Trophoblast cell (in vitro differentiated cells and primary cell): ENCODE results near the gene ERC1.

Experiments
- DNase-seq, 2 donors: peaks; one replicate each; pipeline ENCODE4 v3.0.0-alpha.2; 2016
- H2AFZ ChIP-seq: 2 replicates; pipeline ENCODE4 v1.6.1; 2013; ENCODE audit warnings: low read length, moderate library complexity, mild to moderate bottlenecking; ENCODE audit not compliant: insufficient read depth, poor library complexity
- H2AK5ac ChIP-seq: 2 replicates; pipeline ENCODE4 v1.6.1; 2013; ENCODE audit warnings: mild to moderate bottlenecking, low read length
- H2BK120ac ChIP-seq: 2 replicates; pipeline ENCODE4 v1.6.1; 2013; ENCODE audit warnings: low read length, mild to moderate bottlenecking, moderate library complexity; ENCODE audit not compliant: insufficient read depth, poor library complexity
- H2BK12ac ChIP-seq: 2 replicates; pipeline ENCODE4 v1.6.1; 2013; ENCODE audit warnings: mild to moderate bottlenecking, low read length, moderate library complexity
- H2BK5ac ChIP-seq: 2 replicates; pipeline ENCODE4 v1.6.1; 2013; ENCODE audit warnings: low read length, low read depth, moderate library complexity, mild to moderate bottlenecking; ENCODE audit not compliant: poor library complexity
- H3K14ac ChIP-seq: 2 replicates; pipeline ENCODE4 v1.6.1; 2013; ENCODE audit warnings: mild to moderate bottlenecking, low read length
- H3K18ac ChIP-seq: 2 replicates; pipeline ENCODE4 v1.6.1; 2013; ENCODE audit warnings: mild to moderate bottlenecking, low read length
- H3K23ac ChIP-seq: 2 replicates; pipeline ENCODE4 v1.6.1; 2013; ENCODE audit warnings: low read length
- H3K27ac ChIP-seq: 2 replicates; pipeline ENCODE4 v1.5.1; 2013; ENCODE audit warnings: low read depth, mild to moderate bottlenecking, inconsistent platforms, low read length, moderate library complexity
- H3K27me3 ChIP-seq: 2 replicates; pipeline ENCODE4 v1.6.1; 2013; ENCODE audit warnings: inconsistent platforms, mild to moderate bottlenecking, low read length, moderate library complexity; ENCODE audit not compliant: insufficient read depth
- H3K36me3 ChIP-seq, 2 experiments: 1 replicate in 1 of 2; 2 replicates in 1 of 2; pipeline ENCODE4 v1.6.1; 2013; ENCODE audit warnings: low read length in 2 of 2, mild to moderate bottlenecking in 2 of 2, moderate library complexity in 1 of 2; ENCODE audit not compliant: insufficient read depth in 2 of 2, control insufficient read depth in 1 of 2
- H3K4ac ChIP-seq: 2 replicates; pipeline ENCODE4 v1.6.1; 2013; ENCODE audit warnings: low read depth, mild to moderate bottlenecking, low read length, moderate library complexity
- H3K4me1 ChIP-seq, 2 experiments: 1 replicate in 1 of 2; 2 replicates in 1 of 2; pipeline ENCODE4 v1.6.1; 2013; ENCODE audit warnings: low read length in 2 of 2, mild to moderate bottlenecking in 2 of 2, moderate library complexity in 1 of 2; ENCODE audit not compliant: insufficient read depth in 2 of 2, control insufficient read depth in 1 of 2
- H3K4me2 ChIP-seq: 2 replicates; pipeline ENCODE4 v1.6.1; 2013; ENCODE audit warnings: inconsistent platforms, mild to moderate bottlenecking, low read length, moderate library complexity
- H3K4me3 ChIP-seq: 2 replicates; pipeline ENCODE4 v1.5.1; 2013; ENCODE audit warnings: mild to moderate bottlenecking, low read depth, low read length, inconsistent platforms
- H3K79me1 ChIP-seq: one replicate; pipeline ENCODE4 v1.6.1; 2013; ENCODE audit warnings: low read length
- H3K79me2 ChIP-seq: 2 replicates; pipeline ENCODE4 v1.6.1; 2013; ENCODE audit warnings: low read length, mild to moderate bottlenecking; ENCODE audit not compliant: control insufficient read depth, insufficient read depth, poor library complexity
- H3K9ac ChIP-seq: 2 replicates; pipeline ENCODE4 v1.6.1; 2013; ENCODE audit warnings: mild to moderate bottlenecking, low read length
- H3K9me3 ChIP-seq: 2 replicates; pipeline ENCODE4 v1.6.1; 2013; ENCODE audit warnings: low read depth, mild to moderate bottlenecking, control low read depth, inconsistent platforms, low read length; ENCODE audit not compliant: insufficient read depth
- H4K12ac ChIP-seq: 2 replicates; pipeline ENCODE4 v1.6.1; 2013; ENCODE audit warnings: low read depth, mild to moderate bottlenecking, low read length, moderate library complexity
- H4K8ac ChIP-seq: 2 replicates; pipeline ENCODE4 v1.6.1; 2013; ENCODE audit warnings: low read depth, mild to moderate bottlenecking, low read length, moderate library complexity
- H4K91ac ChIP-seq: one replicate; pipeline ENCODE4 v1.6.1; 2013; ENCODE audit warnings: low read depth, mild to moderate bottlenecking, low read length, moderate library complexity
- WGBS: extraction: QIAGEN DNeasy Blood & Tissue Kit; methylation state at CpG from one replicate; pipeline ENCODE4 v1.1.7; 2013; ENCODE audit warnings: missing lambda C conversion rate; ENCODE audit not compliant: insufficient read length, insufficient coverage; ENCODE audit errors: extremely low coverage; 5-methylcytosine and 5-hydroxymethylcytosine counted together

Gene ERC1

DNA sequence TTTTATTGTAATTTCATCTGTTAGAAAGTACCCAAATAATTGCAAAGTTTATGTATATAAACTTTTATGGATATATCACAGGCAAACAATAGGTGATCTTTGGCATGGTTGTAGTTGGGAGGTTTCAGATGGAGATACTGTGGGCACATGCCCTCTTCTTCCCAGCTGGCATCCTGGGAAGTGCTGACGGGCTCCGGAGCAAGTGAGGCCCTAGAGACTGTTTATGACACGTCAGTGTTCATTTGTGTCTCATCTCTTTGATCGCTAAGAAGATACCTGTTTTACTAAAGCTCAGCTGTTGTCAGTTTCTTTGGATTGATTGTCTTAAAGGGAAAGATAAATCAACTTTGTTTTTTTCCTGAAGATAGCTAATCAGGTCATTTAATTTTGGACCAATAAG, 315.8 kb downstream of the ERC1 start:
- Histone ChIP-seq H3K9ac (no peak overlapping the region), H3K4ac (no peak overlapping the region), H3K18ac (no peak overlapping the region), H3K4me1 (no peaks in the 10 kb centered on the region), H3K23ac (no peak overlapping the region), H3K14ac (no peak overlapping the region), H3K79me2 (no peaks in the 10 kb centered on the region), H2BK12ac (no peak overlapping the region), H3K27me3 (no peaks in the 10 kb centered on the region), H3K27ac (no peak overlapping the region), H2BK120ac (no peak overlapping the region), H4K8ac (no peak overlapping the region), H3K9me3 (no peaks in the 10 kb centered on the region), H2AK5ac (no peak overlapping the region), H2BK5ac (no peak overlapping the region), H2AFZ (no peak overlapping the region), H3K4me3 (no peak overlapping the region), H3K79me1 (no peaks in the 10 kb centered on the region), H3K36me3 (no peaks in the 10 kb centered on the region), H4K91ac (no peak overlapping the region), H3K4me2 (no peak overlapping the region), H4K12ac (no peak overlapping the region)
- no CpG with 5 or more reads among the region's 4 CpGs for WGBS
- DNase-seq, result no peak

DNA sequence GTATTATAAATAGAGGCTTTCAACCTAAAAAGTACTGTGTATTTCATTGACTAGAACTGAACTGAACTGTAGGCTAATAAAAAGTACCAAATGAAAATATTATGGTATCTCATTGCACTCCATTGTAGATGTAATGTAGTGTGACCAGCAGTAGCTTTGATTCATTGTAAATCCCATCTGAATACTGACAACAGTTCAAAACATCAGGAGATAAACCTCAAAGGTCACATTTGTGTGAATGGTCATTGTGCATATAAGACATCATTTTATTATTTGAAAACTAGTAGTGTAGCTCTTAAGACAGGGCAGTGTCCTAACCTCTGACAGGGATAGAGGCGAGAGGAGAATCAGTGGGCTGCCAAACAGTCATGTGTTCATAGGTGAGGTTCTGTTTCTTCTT, 316.8 kb downstream of the ERC1 start:
- H3K9me3 ChIP-seq, result no peaks in the 10 kb centered on the region
- no peaks in the 10 kb centered on the region for H3K27me3 ChIP-seq
- H3K79me1 ChIP-seq, result no peaks in the 10 kb centered on the region
- no peak overlapping the region for H3K4me3 ChIP-seq
- no peaks in the 10 kb centered on the region for H3K79me2 ChIP-seq
- H2BK12ac ChIP-seq, result no peak overlapping the region
- no peaks in the 10 kb centered on the region for H3K4me1 ChIP-seq
- no peak overlapping the region for H2BK5ac ChIP-seq
- no peak overlapping the region for H3K27ac ChIP-seq
- H2AFZ ChIP-seq, result no peak overlapping the region
- H2AK5ac ChIP-seq, result no peak overlapping the region
- H3K4me2 ChIP-seq, result no peak overlapping the region
- no peak overlapping the region for H3K14ac ChIP-seq
- no peak overlapping the region for H4K8ac ChIP-seq
- H4K12ac ChIP-seq, result no peak overlapping the region
- no peak overlapping the region for H3K4ac ChIP-seq
- no CpG with 5 or more reads among the region's 1 CpG for WGBS
- no peaks in the 10 kb centered on the region for H3K36me3 ChIP-seq
- H4K91ac ChIP-seq, result no peak overlapping the region
- DNase-seq, result no peak
- no peak overlapping the region for H3K23ac ChIP-seq
- no peak overlapping the region for H3K18ac ChIP-seq
- no peak overlapping the region for H3K9ac ChIP-seq
- H2BK120ac ChIP-seq, result no peak overlapping the region

DNA sequence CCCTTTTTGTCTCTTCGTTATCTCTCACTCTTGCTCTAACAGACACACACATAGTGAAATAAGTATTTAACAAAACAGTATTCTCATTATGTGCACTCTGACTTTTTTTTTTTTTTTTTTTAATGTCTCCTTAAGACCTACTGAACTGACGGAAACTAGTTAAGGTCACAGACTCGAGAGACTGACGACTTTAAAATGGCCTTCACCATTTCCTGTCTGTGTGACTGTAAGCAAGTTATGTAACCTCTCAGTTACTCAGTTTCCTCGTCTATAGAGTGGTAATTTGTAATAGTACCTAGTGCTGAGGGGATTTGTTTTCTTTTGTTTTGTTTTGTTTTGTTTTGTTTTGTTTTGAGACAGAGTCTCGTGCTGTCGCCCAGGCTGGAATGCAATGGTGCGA, 318.6 kb downstream of the ERC1 start:
- no peak for DNase-seq
- H4K8ac ChIP-seq, result no peak overlapping the region
- WGBS, result no CpG with 5 or more reads among the region's 8 CpGs
- H3K79me2 ChIP-seq, result no peaks in the 10 kb centered on the region
- no peak overlapping the region for H4K91ac ChIP-seq
- no peak overlapping the region for H3K27ac ChIP-seq
- no peak overlapping the region for H3K4ac ChIP-seq
- no peak overlapping the region for H3K14ac ChIP-seq
- H2BK120ac ChIP-seq, result no peak overlapping the region
- no peaks in the 10 kb centered on the region for H3K4me1 ChIP-seq
- H2BK5ac ChIP-seq, result no peak overlapping the region
- H3K4me3 ChIP-seq, result no peak overlapping the region
- H2AK5ac ChIP-seq, result no peak overlapping the region
- no peaks in the 10 kb centered on the region for H3K79me1 ChIP-seq
- peaks cover 0 to 3% of the 10 kb centered on the region in 2 experiments for H3K36me3 ChIP-seq
- no peak overlapping the region for H3K4me2 ChIP-seq
- H3K23ac ChIP-seq, result no peak overlapping the region
- H4K12ac ChIP-seq, result no peak overlapping the region
- no peak overlapping the region for H2AFZ ChIP-seq
- no peaks in the 10 kb centered on the region for H3K9me3 ChIP-seq
- no peak overlapping the region for H3K18ac ChIP-seq
- no peak overlapping the region for H2BK12ac ChIP-seq
- H3K27me3 ChIP-seq, result no peaks in the 10 kb centered on the region
- H3K9ac ChIP-seq, result no peak overlapping the region

DNA sequence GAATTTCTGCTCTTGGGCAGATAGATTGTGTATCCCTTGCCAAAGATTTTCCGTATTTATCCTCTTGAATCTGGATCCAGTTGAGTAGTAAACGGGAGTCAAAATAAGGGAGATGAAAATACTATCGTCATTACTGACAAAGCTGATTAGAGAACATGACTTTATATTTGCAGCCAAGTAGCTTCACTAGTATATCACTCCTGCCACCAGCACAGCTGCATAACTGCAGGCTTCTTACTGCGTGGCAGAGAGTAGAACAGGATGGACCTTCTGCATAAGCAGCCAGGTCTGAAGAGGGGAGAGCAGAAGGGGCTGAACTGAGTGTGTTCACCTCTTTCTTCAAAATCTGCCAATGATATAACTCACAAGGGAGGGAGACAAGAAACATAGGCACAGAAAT, 319.6 kb downstream of the ERC1 start:
- no peaks in the 10 kb centered on the region for H3K27me3 ChIP-seq
- H3K14ac ChIP-seq, result no peak overlapping the region
- H3K36me3 ChIP-seq, result peaks cover 2 to 6% of the 10 kb centered on the region in 2 experiments
- DNase-seq, result no peak
- H3K4me1 ChIP-seq, result no peaks in the 10 kb centered on the region
- H3K4me3 ChIP-seq, result no peak overlapping the region
- no peak overlapping the region for H3K4ac ChIP-seq
- no peak overlapping the region for H3K4me2 ChIP-seq
- no peak overlapping the region for H4K8ac ChIP-seq
- H3K79me1 ChIP-seq, result no peaks in the 10 kb centered on the region
- H2BK12ac ChIP-seq, result no peak overlapping the region
- H3K23ac ChIP-seq, result no peak overlapping the region
- no peak overlapping the region for H3K18ac ChIP-seq
- no peak overlapping the region for H2AFZ ChIP-seq
- H2BK120ac ChIP-seq, result no peak overlapping the region
- no peak overlapping the region for H3K27ac ChIP-seq
- no peaks in the 10 kb centered on the region for H3K79me2 ChIP-seq
- no peak overlapping the region for H2BK5ac ChIP-seq
- H2AK5ac ChIP-seq, result no peak overlapping the region
- H4K12ac ChIP-seq, result no peak overlapping the region
- no peak overlapping the region for H3K9ac ChIP-seq
- WGBS, result no CpG with 5 or more reads among the region's 4 CpGs
- no peaks in the 10 kb centered on the region for H3K9me3 ChIP-seq
- H4K91ac ChIP-seq, result no peak overlapping the region
